Stimulated activated CD4-positive, alpha-beta T cell treated with anti-CD3 and anti-CD28 coated beads, Interleukin-2, amount 100 ng/mL, for 48 hours (primary cell): ENCODE data around the gene PDCL2.
"Not testable (repeated sequence)": the region's sequence is repeated elsewhere in the genome, so short reads cannot be mapped to it uniquely, and the experiment has no call there.

ENCODE experiments used
- DNase-seq, 2 donors: peaks; one replicate each; pipeline ENCODE4 v3.0.0-alpha.2; 2020

The PDCL2 gene

DNA sequence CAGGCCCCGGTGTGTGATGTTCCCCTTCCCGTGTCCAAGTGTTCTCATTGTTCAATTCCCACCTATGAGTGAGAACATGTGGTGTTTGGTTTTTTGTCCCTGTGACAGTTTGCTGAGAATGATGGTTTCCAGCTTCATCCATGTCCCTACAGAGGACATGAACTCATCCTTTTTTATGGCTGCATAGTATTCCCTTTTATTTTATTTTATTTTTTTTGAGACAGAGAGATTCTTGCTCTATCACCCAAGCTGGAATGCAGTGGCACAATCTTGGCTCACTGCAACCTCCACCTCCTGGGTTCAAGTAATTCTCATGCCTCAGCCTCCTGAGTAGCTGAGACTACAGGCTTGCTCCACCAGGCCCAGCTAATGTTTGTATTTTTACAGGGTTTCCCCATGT is 9.3 kb downstream of the PDCL2 start:
- not testable (repeated sequence) for DNase-seq

DNA sequence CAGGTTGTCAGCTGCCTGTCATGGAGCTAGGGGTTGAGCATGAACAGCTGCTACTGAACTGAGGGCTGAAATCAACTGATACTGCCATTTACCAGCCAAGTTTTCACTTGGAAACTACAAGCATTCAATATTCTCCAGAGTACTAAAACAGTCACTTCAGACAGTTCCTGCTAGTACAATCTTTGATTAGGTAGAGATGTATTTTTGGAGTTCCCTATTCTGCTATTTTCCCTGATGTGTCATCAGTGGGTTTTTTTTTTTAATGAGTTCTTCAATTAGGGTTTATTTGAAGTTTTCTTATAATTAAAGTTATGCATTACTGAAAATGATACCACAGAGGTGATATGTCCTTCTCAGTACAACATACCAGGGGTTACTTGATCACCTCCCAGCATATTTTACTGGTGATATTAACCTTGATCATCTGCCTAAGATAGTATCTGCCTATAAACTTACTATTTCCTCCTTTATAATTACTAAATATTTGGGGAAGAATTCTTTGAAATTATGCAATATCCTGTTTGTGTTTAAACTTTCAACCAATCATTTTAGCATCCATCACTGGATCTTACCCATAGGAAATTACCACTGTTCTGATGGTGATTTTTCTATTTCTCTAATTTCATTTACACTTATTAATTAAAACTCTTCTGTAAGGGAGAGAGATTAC is 13.6 kb downstream of the PDCL2 start:
- DNase-seq: no peak

DNA sequence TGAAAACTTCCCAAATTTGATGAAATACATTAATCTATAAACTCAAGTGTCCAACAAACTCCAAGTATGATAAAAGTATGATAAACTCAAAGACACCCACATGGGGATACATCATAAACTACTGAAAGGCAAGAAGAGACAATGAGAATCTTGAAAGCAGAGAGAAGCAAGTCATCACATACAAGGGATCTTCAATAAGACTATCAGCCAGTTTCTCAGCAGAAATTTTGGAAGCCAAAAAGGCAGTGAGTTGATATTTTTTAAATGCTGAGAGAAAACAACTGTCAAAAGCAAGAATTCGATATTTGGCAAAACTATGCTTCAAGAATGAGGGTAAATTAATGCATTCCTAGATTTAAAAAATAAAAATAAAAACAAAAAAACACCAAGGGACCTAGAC is 16.5 kb downstream of the PDCL2 start:
- no peak for DNase-seq

DNA sequence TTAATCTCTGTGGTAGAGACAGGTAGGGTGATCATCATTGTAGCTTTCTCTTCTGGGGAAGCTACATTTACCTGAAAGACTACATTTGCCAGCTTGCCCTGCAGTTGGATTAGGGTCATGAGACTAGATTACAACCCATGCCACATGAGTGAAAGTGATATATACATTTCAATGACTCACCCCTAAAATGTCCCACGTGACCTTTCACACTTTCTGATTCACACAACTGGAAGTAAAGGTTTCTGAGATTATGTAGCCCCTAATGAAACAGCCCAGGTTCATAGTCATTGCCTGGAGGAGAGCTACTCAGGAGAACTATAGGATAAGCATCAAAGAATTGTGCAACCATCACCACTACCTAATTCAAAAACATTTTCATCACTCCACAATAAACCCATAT is 17.8 kb downstream of the PDCL2 start:
- no peak for DNase-seq

DNA sequence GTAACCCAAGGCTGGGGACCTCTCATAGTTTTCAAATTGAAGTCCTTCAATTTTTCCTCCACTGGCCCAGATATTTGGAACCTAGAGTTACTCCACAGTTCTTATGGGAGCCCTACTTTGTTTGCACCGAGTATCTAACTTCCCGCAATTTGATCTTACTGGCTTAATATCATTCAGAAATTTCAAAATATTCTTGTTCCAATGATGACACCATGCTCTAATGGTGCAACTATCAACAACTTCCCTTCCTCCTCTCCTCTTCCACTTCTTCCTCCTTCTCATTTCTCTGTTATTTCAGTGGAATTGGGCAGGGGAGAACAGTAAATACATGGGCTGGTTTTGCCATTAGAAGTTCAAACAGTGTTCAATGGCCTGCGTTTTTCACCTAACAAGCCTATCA is 20.2 kb downstream of the PDCL2 start:
- no peak for DNase-seq

DNA sequence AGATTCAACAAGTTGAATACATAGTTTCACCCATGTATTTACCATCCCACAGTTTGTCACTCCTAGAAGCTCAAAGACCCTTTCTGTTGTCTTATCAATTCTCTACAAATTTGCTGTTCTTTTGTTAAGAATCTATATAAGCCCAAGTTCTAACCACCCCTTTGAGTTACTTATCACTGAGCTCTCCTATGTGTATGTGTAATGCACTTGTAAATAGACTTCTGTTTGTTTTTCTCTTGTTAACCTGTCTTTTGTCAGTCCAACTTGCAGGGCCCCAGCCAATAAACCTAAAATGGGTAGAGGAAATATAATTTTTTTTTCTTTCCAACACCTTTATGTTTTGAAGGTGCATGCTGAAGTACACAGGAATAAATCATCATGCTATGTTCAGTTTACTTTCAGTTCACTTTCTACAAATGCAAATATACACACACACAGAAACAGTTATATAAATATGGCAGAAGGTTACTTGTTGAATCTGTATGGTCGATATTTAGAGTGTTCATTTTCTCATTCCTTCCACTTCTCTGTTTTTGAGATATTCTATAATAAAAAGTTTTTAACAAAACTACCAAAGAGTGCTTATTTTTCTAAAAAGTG is 23.0 kb downstream of the PDCL2 start:
- no peak for DNase-seq

DNA sequence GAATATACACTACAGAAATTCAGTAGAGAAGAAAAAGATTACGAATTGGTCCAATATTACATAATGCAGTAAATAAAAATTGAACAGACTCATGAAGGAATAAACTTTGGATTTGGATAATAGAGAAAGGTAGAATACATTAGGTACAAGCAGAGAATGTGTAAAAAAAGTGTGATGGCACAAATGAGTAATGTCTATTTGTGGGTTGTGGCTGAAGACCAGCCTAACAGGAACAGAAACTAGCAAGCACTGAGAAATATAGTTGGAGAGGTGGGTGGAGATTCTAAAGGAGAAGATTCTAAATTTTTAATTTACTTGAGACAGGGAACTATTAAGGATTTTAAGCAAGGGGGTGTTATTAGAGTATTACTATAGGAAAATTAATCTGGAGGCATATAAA is 30.2 kb downstream of the PDCL2 start:
- DNase-seq: no peak

DNA sequence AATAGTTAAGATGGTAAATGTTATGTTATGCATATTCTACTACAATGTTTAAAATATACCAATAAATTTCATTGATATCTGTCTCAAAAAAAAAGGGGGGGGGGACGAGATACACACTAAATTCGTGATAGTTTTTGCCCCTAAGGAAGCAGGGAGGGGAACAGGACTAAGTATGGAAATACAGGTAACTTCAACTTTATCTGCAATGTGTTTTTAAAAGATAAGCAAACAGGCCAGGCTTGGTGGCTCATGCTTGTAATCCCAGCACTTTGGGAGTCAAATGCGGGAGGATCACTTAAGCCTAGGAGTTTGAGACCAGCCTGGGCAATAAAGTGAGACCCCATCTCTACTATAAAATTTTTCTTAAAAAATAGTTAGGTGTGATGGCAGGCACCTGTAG is 31.9 kb downstream of the PDCL2 start:
- no peak for DNase-seq

DNA sequence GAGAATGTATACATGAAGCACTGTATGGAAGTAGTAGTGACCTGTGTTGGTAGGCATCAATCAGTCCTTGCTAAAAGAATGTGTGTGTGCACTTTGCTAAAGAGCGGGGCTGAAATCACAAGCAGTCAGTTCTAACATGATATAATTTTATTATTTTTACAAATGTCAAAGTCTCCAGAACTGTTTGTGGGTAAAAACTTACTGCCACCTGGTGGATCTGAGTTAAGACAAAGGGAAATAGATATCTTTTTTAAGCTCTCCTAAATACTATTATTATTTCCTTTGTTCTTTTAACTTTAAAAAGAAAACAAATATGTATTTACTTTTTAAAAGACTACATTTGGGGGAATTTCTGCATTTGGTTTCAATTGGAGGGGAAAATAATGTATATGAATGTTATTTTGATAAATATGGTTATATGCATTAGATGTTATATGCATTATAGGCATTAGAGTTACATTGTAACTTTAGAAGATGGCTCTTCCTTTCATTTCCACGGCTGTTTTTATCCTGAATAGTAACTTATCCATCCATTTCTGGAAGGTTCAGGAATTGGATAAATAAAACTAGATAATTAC is 37.5 kb downstream of the PDCL2 start:
- no peak for DNase-seq

DNA sequence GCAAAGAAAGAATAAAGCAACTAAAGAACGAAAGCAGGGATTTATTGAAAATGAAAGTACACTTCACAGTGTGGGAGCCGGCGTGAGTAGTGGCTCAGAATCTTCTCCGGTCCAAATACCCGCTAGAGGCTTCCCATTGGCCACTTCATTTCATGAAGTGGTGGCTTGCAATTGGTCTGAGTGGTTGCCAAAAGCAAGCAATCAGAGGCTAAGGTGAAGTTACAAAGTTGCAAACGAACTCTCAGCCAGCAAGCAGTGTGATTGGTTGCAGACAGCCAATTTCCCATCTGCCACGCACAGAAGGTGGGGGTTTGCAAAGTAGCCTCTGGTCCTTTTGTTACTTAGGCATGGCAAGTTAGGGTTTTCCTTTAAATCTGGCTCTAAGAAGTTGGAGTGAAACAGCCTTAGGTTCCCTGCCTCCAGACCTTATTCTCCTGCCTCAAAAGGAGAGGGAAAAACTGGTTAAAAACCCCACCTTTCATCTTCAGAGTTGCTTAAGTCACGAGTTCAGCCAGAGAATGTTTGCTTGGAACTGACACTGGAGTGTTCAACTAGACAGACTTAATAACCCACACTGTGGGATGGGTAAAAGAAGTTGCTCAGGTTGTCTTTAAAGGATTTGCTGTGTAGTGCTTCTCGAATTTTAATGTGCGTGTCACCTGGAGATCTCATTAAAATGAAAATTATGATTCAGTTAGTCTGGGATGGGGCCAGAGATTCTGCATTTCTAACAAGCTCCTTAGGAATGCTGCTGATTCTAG is 38.4 kb downstream of the PDCL2 start:
- DNase-seq: no peak

DNA sequence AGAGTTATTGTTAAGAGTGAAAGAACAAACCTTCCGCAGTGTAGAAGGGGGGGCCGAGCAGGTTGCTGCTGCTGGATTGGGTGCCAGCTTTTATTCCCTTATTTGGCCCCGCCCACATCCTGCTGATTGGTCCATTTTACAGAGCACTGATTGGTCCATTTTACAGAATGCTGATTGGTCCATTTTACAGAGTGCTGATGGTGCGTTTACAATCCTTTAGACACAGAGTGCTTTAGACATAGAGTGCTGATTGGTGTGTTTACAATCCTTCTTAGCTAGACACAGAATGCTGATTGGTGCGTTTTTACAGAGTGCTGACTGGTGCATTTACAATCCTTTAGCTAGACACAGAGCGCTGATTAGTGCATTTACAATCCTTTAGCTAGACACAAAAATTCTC is 40.1 kb downstream of the PDCL2 start:
- not testable (repeated sequence) for DNase-seq

DNA sequence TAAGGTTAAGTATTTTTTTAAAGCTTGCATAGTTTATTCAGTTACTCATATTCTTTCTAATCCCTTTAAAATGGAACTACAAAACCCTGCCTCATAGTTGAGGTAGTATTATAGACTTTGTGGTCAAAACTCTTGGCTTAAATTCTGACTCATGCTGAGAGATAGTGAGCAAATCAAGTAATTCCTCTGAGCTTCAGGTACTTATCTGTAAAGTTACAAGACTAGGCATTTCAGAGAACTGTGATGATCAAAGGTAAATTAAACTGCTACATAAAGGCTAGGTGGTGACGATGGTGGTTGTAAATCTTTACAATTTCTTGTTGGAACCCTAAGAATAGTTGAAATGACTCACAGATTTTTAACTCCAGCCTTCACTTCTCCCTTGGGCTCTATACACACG is 42.2 kb downstream of the PDCL2 start:
- no peak for DNase-seq

DNA sequence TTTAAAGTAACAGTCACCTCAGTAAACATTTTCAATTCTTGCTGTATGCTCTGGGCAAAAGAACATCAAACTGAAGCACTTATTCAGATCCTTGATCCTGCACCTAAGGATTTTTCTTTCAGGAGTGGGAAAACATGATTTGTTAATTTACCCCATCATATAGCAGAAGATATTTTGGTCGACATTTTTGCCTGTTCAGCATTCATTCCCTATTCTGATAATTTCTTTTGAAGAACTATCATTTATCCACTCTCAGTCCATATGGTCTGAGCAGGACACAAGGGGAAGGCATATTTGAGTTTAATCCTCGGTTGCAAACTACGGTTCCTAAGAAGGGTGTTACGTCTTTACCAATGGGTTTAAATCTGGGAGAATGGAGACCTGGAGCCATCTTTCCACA is 44.1 kb downstream of the PDCL2 start:
- no peak for DNase-seq

DNA sequence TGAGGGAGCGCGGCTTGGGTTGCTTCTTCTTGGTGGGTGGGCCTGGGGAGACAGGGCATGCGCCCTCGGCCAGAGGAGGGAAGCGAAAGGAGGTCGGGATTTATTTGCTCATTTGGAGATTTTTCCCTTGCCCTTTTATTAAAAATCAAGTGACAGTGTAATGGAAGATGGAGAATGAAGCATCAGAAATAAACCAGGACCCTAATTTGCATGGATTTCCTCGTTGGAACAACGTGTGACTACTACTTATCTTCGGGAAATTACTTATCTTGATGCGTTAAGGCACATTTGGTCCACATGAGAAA is 44.6 kb downstream of the PDCL2 start:
- DNase-seq: no peak

DNA sequence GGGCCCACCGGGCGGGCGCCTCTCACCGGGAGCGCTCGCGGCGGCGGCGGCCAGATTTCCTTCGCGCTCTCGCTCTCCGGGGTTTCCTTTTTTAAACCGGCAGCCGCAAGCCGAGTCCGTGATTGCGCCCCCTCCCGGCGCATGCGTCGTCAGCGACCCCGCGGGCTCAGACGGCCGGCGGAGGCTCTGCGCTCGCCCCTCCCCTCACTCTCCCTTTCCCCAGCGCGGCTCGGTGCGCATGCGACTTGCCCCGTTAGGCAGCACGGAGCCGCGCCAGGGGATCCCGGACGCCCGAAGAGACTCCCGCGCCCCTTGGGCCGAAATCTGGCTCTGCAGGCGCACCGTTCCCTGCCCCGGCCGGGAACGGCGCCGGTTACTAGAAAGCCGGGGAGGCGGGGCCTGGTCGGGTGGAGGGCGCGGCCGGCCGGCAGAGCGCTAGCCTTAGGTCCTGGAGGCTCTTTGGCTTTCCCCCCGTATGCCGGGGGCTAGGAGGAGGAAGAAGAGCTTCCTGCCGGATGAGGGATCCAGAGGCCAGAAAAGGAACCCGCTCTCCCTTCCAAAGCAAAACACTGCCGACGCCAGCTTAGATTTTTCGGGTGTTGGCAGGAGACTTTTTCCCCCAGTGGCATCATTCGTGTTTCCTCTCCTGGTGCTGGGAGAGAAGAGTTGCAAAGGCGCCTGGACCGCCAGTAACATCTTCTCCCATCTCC is 45.1 kb downstream of the PDCL2 start, which contains the start of gene CLOCK:
CLOCK (minus strand) TSS at position 154 of the 710 bp plus-strand sequence. CDS start 64,124 bp downstream, outside the sequence.
- DNase-seq: peak; percentile 73 to 74

DNA sequence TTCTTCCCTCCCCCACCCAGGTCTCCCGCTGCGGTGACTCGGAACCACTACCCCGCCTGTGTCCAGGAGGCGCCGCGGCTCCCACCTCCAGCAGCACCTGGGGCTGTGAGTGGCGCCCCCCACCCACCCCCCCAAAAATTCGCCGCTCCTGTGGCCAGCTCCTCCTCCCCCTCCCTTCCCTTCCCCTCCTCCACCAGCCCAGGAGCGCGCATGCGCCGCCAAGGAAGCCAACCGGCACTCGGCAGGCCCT is 45.6 kb downstream of the PDCL2 start:
- no peak for DNase-seq

DNA sequence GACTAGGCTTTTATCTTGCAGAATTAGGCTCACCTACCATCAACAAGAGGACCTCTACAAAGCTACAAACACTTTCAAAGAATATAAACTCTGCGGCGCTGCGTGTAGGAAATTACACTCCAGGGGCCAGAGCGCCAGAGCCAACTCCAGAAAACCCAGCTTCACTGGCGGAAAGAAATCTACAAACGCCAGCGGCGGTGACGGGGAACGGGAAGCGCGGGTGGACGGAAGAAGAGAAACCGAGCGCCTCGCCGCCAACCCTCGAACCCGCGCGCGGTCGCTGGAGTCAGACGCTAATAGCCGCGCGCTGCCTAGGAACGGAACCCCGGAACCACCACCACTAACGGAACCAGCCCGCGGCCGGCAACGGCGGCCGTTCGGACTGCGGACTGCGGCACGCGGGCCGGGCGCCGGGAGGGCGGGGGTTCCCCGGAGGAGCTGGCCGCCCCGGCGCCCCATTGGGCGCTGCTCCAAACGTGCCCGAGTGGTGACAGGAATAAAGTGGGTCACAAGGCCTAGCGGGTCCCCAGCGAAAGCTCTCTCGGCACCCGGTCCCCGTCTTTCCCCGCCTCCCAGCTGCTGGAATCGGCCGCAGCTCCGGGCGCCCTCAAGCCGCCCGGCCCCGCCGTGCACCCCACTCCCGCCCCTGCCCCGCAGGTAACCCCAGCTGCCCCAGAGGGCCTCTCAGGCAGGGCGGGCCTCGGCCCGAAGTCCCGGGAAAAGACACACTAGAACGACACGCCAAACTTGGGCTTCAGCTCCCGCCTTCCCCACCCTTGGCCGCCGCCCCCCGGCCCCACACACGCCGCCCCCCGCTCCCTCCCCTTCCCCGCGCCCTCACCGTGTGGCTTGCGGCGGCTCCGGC is 46.2 kb downstream of the PDCL2 start:
- DNase-seq: peak; percentile 46 to 50

DNA sequence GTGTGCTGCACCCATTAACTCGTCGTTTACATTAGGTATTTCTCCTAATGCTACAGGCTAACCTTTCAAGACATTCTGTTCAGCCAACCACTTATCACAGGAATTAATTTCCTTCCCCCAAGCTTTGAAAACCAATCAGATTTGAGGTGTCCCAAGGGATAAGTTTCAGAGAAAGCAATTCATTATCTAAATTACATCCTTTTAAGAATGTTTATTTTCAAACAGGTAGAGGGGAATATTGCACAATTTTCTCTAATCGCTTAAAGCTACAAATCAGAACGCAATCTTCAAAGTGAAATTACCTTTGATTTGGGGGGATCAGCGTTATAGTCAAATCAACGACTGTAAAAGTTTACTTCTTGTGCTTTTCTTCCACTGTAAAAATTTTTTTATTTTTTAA is 46.9 kb downstream of the PDCL2 start:
- no peak for DNase-seq

DNA sequence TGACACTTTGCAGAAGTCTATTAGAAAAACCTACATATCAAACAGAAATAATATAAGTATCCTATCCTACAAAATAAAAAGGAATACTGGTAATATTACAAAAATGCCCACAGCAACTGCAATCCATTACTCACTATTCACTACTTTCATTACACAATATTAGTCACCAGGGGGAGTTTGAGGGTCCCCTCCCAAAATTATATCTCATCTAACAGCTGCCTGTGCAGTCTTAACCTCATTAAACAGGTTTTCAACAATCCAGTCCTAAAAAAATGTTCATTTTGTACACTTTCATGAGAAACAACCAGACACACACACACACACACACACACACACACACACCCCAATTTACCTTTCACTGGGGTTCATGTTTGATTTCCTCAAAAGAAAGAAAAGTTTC is 48.2 kb downstream of the PDCL2 start:
- no peak for DNase-seq

DNA sequence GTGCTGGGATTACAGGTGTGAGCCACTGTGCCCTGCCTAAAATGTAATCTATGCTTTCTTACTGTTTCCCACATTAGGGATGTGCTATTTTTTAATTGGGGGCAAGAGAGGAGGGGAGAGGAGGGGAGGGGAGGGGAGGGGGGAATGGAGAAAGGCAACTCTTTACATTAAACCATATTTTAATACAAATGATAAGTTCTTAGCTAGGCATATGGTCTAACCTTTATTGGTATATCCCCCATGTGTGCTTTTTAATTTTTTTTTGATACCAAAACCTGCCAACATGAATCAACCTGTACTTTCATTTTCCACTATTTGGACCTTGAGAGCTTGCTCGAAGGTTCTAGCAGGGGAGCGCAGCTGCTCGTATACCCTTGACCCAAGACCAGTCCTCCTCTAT is 51.8 kb downstream of the PDCL2 start:
- DNase-seq: no peak

DNA sequence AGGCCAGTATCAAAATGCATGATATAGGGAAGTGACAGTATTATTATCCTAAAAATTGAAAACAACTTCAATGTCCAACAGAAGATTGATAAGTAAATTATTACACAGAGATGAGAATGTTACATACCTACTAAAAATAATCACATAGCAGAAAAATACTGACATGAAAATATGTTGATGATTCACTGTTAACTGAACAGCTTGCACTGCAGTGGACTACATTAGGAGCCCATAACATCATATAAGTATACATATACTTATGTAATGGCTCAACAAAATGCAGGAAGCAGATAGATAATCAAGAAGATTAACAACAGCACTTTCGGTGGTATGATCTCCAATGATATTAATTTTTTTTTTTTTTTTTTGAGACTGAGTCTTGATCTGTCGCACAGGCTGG is 52.4 kb downstream of the PDCL2 start:
- DNase-seq: no peak

DNA sequence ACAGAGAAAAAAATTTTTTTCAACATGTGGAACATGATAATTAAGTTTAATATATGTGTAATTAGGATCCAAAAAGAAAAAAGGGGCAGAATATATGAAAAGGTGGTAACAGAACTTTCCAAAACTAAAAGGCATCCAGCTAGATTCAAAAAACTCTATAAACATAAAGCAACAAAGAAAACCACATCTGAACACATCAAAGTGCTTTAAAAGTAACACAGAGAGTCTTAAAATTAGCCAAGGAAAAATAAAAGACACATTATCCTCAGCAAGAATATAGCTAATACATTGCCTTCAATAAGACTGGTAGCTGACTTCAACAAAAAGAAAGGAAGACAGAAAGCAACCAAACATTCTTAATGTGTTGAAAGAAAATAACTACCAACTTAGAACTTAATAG is 53.5 kb downstream of the PDCL2 start:
- no peak for DNase-seq

DNA sequence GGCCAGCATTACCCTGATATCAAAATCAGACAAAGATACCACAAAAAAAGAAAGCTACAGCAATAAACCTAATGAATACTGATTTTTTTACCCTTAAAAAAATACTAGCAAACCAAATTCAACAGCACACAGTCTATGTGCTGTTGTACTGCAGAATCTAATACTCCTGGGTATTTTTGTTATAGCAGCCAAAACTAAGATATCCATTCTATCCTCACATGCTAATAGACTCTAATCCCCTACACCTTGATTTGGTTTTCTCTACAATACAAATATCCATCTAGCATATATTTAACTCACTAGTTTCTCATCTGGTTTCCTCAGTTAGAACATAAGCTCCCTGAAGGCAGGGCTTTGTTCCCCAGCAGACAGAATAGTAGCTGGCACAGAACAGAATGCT is 57.7 kb downstream of the PDCL2 start:
- no peak for DNase-seq
